Suprapubic skin (tissue), 4 donors: Measurements from ENCODE around the gene TFAP2D.

Source experiments
- CTCF ChIP-seq, 2 donors: fragments of 200-600 bp in 1 of 2; fragments of 450-650 bp in 1 of 2; sonication (generic) in 1 of 2; IDR thresholded peaks; one replicate each; pipeline ENCODE4 v1.5.1; 2016 to 2019; ENCODE audit warnings: antibody characterized with exemption in 2 of 2, mild to moderate bottlenecking in 1 of 2, moderate library complexity in 1 of 2
- EP300 ChIP-seq: sonication (generic); formaldehyde crosslinking; IDR thresholded peaks from one replicate; pipeline ENCODE4 v1.6.1; 2017; ENCODE audit warnings: antibody characterized with exemption
- POLR2A ChIP-seq, 2 donors: fragments of 450-650 bp; IDR thresholded peaks; one replicate each; pipeline ENCODE4 v1.6.1; 2017; ENCODE audit warnings: antibody characterized with exemption in 2 of 2, mild to moderate bottlenecking in 2 of 2, moderate library complexity in 2 of 2
- POLR2AphosphoS5 ChIP-seq, 3 donors: sonication (generic); formaldehyde crosslinking; IDR thresholded peaks; one replicate each; pipeline ENCODE4 v1.6.1; 2017; ENCODE audit warnings: antibody characterized with exemption in 3 of 3

- TF ChIP-seq CTCF (IDR thresholded peaks at IDR 0.05) (no peak), POLR2A (IDR thresholded peaks at IDR 0.05) (no peak), POLR2AphosphoS5 (IDR thresholded peaks at IDR 0.05) (no peak), EP300 (no peak)
Measured at GRCh38 chr6:50707191-50707590, 6.1 kb upstream of the TFAP2D start.
